LNCAP (cell line): ENCODE data around the gene MIOX.

Experiments
- CTCF ChIP-seq: fragments of 450-650 bp; IDR thresholded peaks from 2 replicates; pipeline ENCODE4 v1.5.1; 2017; ENCODE audit warnings: mild to moderate bottlenecking

MIOX gene

GRCh38 chr22:50459016-50459415 lies 27.6 kb upstream of the MIOX start:
- TF ChIP-seq CTCF = no peak

GRCh38 chr22:50459496-50460140 lies 27.0 kb upstream of the MIOX start:
- no peak for TF ChIP-seq CTCF

GRCh38 chr22:50460938-50461337 lies 25.7 kb upstream of the MIOX start:
- no peak for TF ChIP-seq CTCF

GRCh38 chr22:50461536-50461935 lies 25.1 kb upstream of the MIOX start:
- TF ChIP-seq CTCF = no peak

GRCh38 chr22:50461979-50462540 lies 24.6 kb upstream of the MIOX start:
- TF ChIP-seq CTCF = no peak

- no peak for TF ChIP-seq CTCF
Measured at GRCh38 chr22:50463188-50463900, 23.3 kb upstream of the MIOX start.

- TF ChIP-seq CTCF = no peak
Measured at GRCh38 chr22:50464451-50464850, 22.2 kb upstream of the MIOX start.
